CD4-positive, alpha-beta T cell (primary cell): ENCODE measurements around the gene ZFAND6. TPM values are rescaled to one million over a fixed set of nuclear protein-coding genes. Genes with fewer than 3 reads are reported as not detected.

Source experiments
- ATAC-seq: fragments of 200-7000 bp; cut with Tn5 transposase; one replicate; pipeline ENCODE4 v1.10.0; 2022; ENCODE audit warnings: mild to moderate bottlenecking; ENCODE audit not compliant: poor library complexity
- CTCF ChIA-PET: fragments of 350-600 bp; sonication (Branson Sonifier 250); formaldehyde crosslinking; loops from one replicate; lab custom pipeline; 2021; ENCODE audit warnings: antibody characterized with exemption, inconsistent platforms; lab: Charles Lee
- POLR2A ChIA-PET: fragments of 350-600 bp; sonication (Branson Sonifier 250); formaldehyde crosslinking; loops from one replicate; lab custom pipeline; 2021; ENCODE audit warnings: antibody characterized with exemption, inconsistent platforms; lab: Charles Lee
- DNase-seq, 14 experiments: peaks; one replicate each; pipeline ENCODE4 v3.0.0-alpha.2; 2013 to 2020; ENCODE audit warnings: mixed read lengths in 2 of 14
- H3K27ac ChIP-seq, 2 donors: one replicate each; pipeline versions ENCODE4 v1.5.1 to v1.7.0; 2013; ENCODE audit warnings: low read length in 2 of 2, low read depth in 1 of 2, mild to moderate bottlenecking in 1 of 2
- H3K27me3 ChIP-seq, 2 experiments: 1 replicate in 1 of 2; 2 replicates in 1 of 2; pipeline versions ENCODE4 v1.6.1 to v1.7.0; 2013; ENCODE audit warnings: low read length in 2 of 2, control low read depth in 1 of 2, mild to moderate bottlenecking in 1 of 2, moderate library complexity in 1 of 2; ENCODE audit not compliant: insufficient read depth in 2 of 2, control insufficient read depth in 1 of 2
- H3K36me3 ChIP-seq: one replicate; pipeline ENCODE4 v1.6.1; 2013; ENCODE audit warnings: low read length, control low read depth; ENCODE audit not compliant: insufficient read depth
- H3K4me1 ChIP-seq: one replicate; pipeline ENCODE4 v1.6.1; 2013; ENCODE audit warnings: low read length, control low read depth; ENCODE audit not compliant: insufficient read depth
- H3K4me3 ChIP-seq: one replicate; pipeline ENCODE4 v1.5.1; 2013; ENCODE audit warnings: mild to moderate bottlenecking, low read length, moderate library complexity
- H3K9me3 ChIP-seq, 2 experiments: 1 replicate in 1 of 2; 2 replicates in 1 of 2; pipeline versions ENCODE4 v1.6.1 to v1.7.0; 2013; ENCODE audit warnings: low read length in 2 of 2, mild to moderate bottlenecking in 2 of 2, control low read depth in 1 of 2, moderate library complexity in 1 of 2; ENCODE audit not compliant: control insufficient read depth in 1 of 2, insufficient read depth in 1 of 2
- H3K27ac Mint-ChIP-seq: one replicate; pipeline ENCODE4 v1.8.0; 2020; ENCODE audit warnings: mixed read lengths
- H3K27me3 Mint-ChIP-seq: one replicate; pipeline ENCODE4 v1.8.0; 2021; ENCODE audit warnings: mixed read lengths
- H3K36me3 Mint-ChIP-seq: one replicate; pipeline ENCODE4 v1.8.0; 2021; ENCODE audit warnings: low read depth, mixed read lengths
- H3K4me1 Mint-ChIP-seq: one replicate; pipeline ENCODE4 v1.8.0; 2021; ENCODE audit warnings: low read depth, mixed read lengths
- H3K4me3 Mint-ChIP-seq: one replicate; pipeline ENCODE4 v1.8.0; 2020; ENCODE audit warnings: mild to moderate bottlenecking, mixed read lengths
- H3K9me3 Mint-ChIP-seq: one replicate; pipeline ENCODE4 v1.8.0; 2020; ENCODE audit warnings: mixed read lengths
- intact Hi-C, 2 experiments: fragments of 100-400 bp; cut with DNase I in 1 of 2; cut with micrococcal nuclease in 1 of 2; formaldehyde crosslinking; loops; one replicate each; pipeline versions ENCODE4 v1.15.1 to v1.9.0; 2023 to 2025; cut with DNase I, micrococcal nuclease
- total RNA-seq, 174 experiments: library from RNA in 2 of 174; stranded (reverse) in 2 of 174; gene quantifications; one replicate each; pipeline ENCODE4 v1.2.3 and lab custom pipeline; 2021 to 2026
- TF ChIP-seq, protein P1 (sequence below): fragments of 200-600 bp; IDR thresholded peaks from one replicate; pipeline ENCODE4 v1.8.0; 2022; ENCODE audit warnings: antibody characterized with exemption, mild to moderate bottlenecking

Gene ZFAND6
- total RNA-seq, 2 experiments from 2014 or later: 65.5 to 69.2 TPM

DNA sequence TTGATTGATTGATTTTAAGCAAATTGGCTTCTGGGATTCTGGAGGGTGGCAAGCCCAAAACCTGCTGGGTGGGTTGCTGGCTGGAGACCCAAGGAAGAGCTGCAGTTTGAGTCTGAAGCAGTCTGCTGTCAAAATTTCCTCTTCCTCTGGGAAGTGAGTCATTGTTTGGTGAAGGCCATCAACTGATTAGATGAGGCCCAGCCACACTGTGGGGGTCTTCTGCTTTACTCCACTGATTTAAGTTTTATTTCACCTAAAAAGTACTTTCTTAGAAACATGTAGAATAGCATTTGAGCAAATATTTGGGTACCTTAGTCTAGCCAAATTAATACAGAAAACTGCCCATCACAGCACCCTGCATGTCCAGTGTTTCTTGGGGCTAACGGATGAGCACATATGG lies 127.1 kb downstream of the ZFAND6 start:
- H3K9me3 Mint-ChIP-seq: no peaks in the 10 kb centered on the region
- Histone ChIP-seq H3K27me3 (no peaks in the 10 kb centered on the region), H3K4me1 (no peaks in the 10 kb centered on the region), H3K36me3 (peaks cover 31% of the 10 kb centered on the region), H3K4me3 (no peak overlapping the region), H3K27ac (no peak overlapping the region), H3K9me3 (peaks cover 0 to 5% of the 10 kb centered on the region in 2 experiments)
- no peaks in the 10 kb centered on the region for H3K4me1 Mint-ChIP-seq
- no peak overlapping the region for H3K27ac Mint-ChIP-seq
- H3K4me3 Mint-ChIP-seq: no peak overlapping the region
- DNase-seq (no peak), ATAC-seq (no peak)
- CTCF ChIA-PET: no interaction called here
- intact Hi-C loops: no loop called here
- TF ChIP-seq, protein P1, sequence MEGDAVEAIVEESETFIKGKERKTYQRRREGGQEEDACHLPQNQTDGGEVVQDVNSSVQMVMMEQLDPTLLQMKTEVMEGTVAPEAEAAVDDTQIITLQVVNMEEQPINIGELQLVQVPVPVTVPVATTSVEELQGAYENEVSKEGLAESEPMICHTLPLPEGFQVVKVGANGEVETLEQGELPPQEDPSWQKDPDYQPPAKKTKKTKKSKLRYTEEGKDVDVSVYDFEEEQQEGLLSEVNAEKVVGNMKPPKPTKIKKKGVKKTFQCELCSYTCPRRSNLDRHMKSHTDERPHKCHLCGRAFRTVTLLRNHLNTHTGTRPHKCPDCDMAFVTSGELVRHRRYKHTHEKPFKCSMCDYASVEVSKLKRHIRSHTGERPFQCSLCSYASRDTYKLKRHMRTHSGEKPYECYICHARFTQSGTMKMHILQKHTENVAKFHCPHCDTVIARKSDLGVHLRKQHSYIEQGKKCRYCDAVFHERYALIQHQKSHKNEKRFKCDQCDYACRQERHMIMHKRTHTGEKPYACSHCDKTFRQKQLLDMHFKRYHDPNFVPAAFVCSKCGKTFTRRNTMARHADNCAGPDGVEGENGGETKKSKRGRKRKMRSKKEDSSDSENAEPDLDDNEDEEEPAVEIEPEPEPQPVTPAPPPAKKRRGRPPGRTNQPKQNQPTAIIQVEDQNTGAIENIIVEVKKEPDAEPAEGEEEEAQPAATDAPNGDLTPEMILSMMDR: no peak
- peaks cover 62% of the 10 kb centered on the region for H3K36me3 Mint-ChIP-seq
- POLR2A ChIA-PET: no interaction called here
- no peaks in the 10 kb centered on the region for H3K27me3 Mint-ChIP-seq

Other genes with a start within 250 kb of the ZFAND6 start
- gene MTHFS, start 162.7 kb upstream of the ZFAND6 start, total RNA-seq: 1 to 10 TPM; 9.1 to 9.8 TPM
- gene BCL2A1, start 88.5 kb upstream of the ZFAND6 start, total RNA-seq: 10 to 100 TPM; 18.7 to 20.0 TPM
- 1 to 10 TPM; 2.5 to 2.6 TPM for gene FAH, start 93.3 kb downstream of the ZFAND6 start, total RNA-seq
- gene CTXND1, start 192.5 kb downstream of the ZFAND6 start, total RNA-seq: not detected